Cardiac muscle cell (in vitro differentiated cells and primary cell): ENCODE data around the gene PDZK1. TPM values are rescaled to one million over a fixed set of nuclear protein-coding genes. Genes with fewer than 3 reads are reported as not detected.
"Not testable (repeated sequence)": the region's sequence is repeated elsewhere in the genome, so short reads cannot be mapped to it uniquely, and the experiment has no call there.

Source experiments
- DNase-seq, 2 donors: peaks; one replicate each; pipeline versions ENCODE4 v3.0.0 to v3.0.0-alpha.2; 2010 to 2017; ENCODE audit warnings: low read depth in 1 of 2, low spot score in 1 of 2
- H3K27ac ChIP-seq: fragments of 200-600 bp; sonication (generic); 2 replicates; pipeline ENCODE4 v1.5.1; 2016
- H3K27me3 ChIP-seq: fragments of 200-600 bp; sonication (generic); 2 replicates; pipeline ENCODE4 v1.6.0; 2016; ENCODE audit warnings: control low read depth
- H3K36me3 ChIP-seq: fragments of 200-600 bp; sonication (generic); 2 replicates; pipeline ENCODE4 v1.5.1; 2016; ENCODE audit warnings: control low read depth
- H3K4me1 ChIP-seq: fragments of 200-600 bp; sonication (generic); 2 replicates; pipeline ENCODE4 v1.8.1; 2017; ENCODE audit warnings: low read depth, mild to moderate bottlenecking, mixed run types
- H3K4me3 ChIP-seq: fragments of 200-600 bp; sonication (generic); 2 replicates; pipeline ENCODE4 v1.5.1; 2016; ENCODE audit warnings: mild to moderate bottlenecking
- H3K9me3 ChIP-seq: fragments of 200-600 bp; sonication (generic); 2 replicates; pipeline ENCODE4 v1.5.1; 2017; ENCODE audit warnings: low read depth, mild to moderate bottlenecking, control low read depth
- polyA plus RNA-seq: library from polyadenylated mRNA; unstranded; fragments of >200 nt; fragmentation: Nextera tagmentation; extraction: Ambion mirVana; gene quantifications from 2 replicates; pipeline ENCODE4 v1.2.1, GENCODE V29; 2016
- total RNA-seq: library from RNA; depleted of rRNA; stranded (reverse); fragments of >200 nt; gene quantifications from 2 replicates; pipeline ENCODE4 v1.2.3, GENCODE V29; 2016
- TF ChIP-seq, protein P1 (sequence below): IDR thresholded peaks from 2 replicates; pipeline ENCODE4 v1.5.1; 2012; ENCODE audit warnings: low read depth, mild to moderate bottlenecking, low read length

PDZK1 gene
- total and polyA plus RNA-seq, 2 experiments from 2014 or later, result 0.18 to 0.77 TPM

DNA sequence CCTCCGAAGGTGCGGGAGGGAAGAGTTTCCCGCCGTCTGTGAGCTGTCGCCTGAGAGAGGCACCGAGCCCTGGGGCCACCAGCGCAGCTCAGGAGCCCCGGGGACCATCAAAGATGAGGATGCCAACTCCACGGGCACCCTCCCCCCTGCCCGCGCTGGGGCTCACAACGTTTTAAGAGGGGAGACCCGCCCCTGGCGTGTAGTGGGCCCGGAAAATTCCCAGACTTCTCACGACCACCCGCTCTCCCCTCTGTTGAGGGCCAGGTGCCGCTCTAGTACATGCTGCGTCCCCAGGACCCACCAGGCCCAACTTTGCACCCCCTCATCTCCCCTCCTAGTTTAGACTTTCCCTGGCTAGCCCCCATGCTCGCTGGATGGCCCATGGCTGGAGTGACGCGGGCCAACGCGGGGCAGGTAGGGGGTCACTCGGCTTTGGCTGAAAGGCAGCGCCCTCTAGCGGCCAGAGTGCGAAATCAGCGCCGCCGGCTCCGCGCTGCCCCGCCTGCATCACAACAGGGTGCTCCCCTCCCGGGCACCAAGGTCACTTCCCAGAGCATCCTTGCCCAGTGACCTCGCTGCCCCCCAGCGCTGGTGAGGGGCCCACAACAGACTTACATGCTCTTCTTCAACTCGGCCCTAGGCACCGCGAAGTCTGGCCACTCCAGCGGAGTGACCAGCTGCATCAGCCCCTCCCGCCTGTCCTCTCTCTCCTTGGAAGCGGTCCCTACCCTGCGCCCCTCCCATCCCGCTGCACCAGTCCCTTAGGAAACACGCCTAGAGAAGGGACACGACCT is 13.9 kb upstream of the PDZK1 start:
- Histone ChIP-seq H3K4me1 (peaks cover 5% of the 10 kb centered on the region), H3K27ac (no peak overlapping the region), H3K4me3 (no peak overlapping the region), H3K27me3 (peaks cover 4% of the 10 kb centered on the region), H3K9me3 (no peaks in the 10 kb centered on the region), H3K36me3 (no peaks in the 10 kb centered on the region)
- TF ChIP-seq, protein P1, sequence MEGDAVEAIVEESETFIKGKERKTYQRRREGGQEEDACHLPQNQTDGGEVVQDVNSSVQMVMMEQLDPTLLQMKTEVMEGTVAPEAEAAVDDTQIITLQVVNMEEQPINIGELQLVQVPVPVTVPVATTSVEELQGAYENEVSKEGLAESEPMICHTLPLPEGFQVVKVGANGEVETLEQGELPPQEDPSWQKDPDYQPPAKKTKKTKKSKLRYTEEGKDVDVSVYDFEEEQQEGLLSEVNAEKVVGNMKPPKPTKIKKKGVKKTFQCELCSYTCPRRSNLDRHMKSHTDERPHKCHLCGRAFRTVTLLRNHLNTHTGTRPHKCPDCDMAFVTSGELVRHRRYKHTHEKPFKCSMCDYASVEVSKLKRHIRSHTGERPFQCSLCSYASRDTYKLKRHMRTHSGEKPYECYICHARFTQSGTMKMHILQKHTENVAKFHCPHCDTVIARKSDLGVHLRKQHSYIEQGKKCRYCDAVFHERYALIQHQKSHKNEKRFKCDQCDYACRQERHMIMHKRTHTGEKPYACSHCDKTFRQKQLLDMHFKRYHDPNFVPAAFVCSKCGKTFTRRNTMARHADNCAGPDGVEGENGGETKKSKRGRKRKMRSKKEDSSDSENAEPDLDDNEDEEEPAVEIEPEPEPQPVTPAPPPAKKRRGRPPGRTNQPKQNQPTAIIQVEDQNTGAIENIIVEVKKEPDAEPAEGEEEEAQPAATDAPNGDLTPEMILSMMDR, result peak; percentile 84
- DNase-seq, result peak; percentile 57 to 85

GRCh38 chr1:145720556-145720877 is 13.3 kb upstream of the PDZK1 start:
- Histone ChIP-seq H3K27me3 (peaks cover 4% of the 10 kb centered on the region), H3K36me3 (no peaks in the 10 kb centered on the region), H3K9me3 (no peaks in the 10 kb centered on the region), H3K4me3 (no peak overlapping the region), H3K27ac (no peak overlapping the region), H3K4me1 (peaks cover 5% of the 10 kb centered on the region)
- TF ChIP-seq, protein P1, result no peak
- DNase-seq, result peak in 1 of 2 donors; percentile 30

DNA sequence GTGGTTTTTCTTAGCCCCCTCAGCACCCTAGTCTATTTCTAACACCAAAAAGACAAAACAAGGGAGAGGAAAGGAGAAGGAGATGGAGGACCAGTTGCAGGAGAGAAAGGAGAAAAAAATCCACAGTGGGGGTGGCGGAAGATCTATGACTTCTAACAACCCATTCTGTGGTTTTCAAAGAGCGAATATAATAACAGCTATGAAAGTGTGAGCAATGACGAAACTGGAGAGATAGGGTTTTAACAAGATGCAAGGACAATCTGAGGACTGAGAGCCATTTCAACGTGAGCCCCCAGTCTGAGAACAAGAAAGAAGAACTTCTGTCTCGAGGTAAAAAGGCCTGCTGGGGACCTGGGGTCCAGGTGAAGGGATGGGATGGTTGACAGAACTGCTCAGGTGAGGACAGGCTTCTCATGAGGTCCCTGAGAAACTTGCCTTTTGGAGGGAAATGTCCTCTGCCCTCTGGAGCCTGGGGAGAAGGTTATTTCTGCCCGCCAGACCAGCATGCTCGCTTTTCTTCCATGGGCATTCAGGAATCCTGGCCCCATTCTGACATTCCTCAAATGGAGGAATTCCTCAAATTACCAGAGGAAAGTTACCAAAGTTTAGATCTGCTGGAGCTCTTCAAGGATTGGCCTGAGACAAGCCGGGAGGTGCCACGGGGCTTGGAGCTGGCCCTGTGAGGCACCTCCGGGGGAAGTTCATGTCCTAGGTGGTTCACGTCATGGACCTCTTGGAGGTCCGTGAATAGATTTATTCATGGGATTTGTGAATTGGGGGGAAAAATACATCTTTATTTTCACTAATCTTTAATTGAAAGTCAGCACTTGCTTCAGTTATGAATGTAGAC is 12.3 kb upstream of the PDZK1 start, which contains the start of gene CD160:
Gene CD160 (plus strand): TSS at position 270 of the 850 bp plus-strand sequence. CDS start 8,829 bp downstream, outside the sequence.
- Histone ChIP-seq H3K9me3 (no peaks in the 10 kb centered on the region), H3K36me3 (no peaks in the 10 kb centered on the region), H3K27me3 (peaks cover 4% of the 10 kb centered on the region), H3K4me1 (peaks cover 5% of the 10 kb centered on the region), H3K4me3 (no peak within 1 kb of the TSS), H3K27ac (no peak within 1 kb of the TSS)
- DNase-seq, result no peak
- TF ChIP-seq, protein P1, result no peak

DNA sequence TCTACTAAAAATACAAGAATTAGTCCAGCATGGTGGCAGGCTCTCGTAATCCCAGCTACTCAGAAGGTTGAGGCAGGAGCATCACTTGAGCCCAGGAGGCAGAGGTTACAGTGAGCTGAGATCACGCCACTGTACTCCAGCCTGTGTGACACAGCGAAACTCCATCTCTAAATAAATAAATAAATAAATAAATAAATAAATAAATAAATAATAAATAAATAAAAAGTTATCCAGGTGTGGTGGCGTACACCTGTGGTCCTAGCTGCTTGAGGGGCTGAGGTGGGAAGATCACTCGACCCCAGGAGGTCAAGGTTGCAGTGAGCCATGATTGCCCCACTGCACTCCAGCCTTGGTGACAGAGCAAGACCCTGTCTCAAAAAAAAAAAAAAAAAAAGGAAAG is 11.3 kb upstream of the PDZK1 start:
- H3K4me1 ChIP-seq, H3K27me3 ChIP-seq, H3K27ac ChIP-seq, H3K9me3 ChIP-seq, H3K4me3 ChIP-seq, H3K36me3 ChIP-seq, DNase-seq: not testable (repeated sequence)

- Histone ChIP-seq H3K9me3 (no peaks in the 10 kb centered on the region), H3K36me3 (no peaks in the 10 kb centered on the region), H3K4me3 (no peak overlapping the region), H3K27me3 (peaks cover 4% of the 10 kb centered on the region), H3K27ac (no peak overlapping the region), H3K4me1 (peaks cover 5% of the 10 kb centered on the region)
- DNase-seq, result no peak
- TF ChIP-seq, protein P1, result no peak
Observed at GRCh38 chr1:145717833-145718232, 10.7 kb upstream of the PDZK1 start.
